ENCODE measurements around the gene HMGCS2. TPM values are rescaled to one million over a fixed set of nuclear protein-coding genes. Genes with fewer than 3 reads are reported as not detected.

HMGCS2 gene
- total and polyA plus RNA-seq, 9 of the 15 experiments (the other 6 are each of a cell fraction or from before 2014, with no cell fraction given) = 0.13 TPM; not detected in 8

- intact Hi-C loops (cut with micrococcal nuclease) = no loop called here
- Histone ChIP-seq H3K9ac (ENCODE audit: insufficient read depth in 1 of 2, low read depth in 2 of 2, low read length in 2 of 2) (no peak overlapping the region), H3K4me2 (ENCODE audit: insufficient read depth, low read length) (no peak overlapping the region), H3K27me3 (ENCODE audit: control insufficient read depth in 2 of 2, insufficient read depth in 2 of 2, low read length in 2 of 2) (no peaks in the 10 kb centered on the region; a peak in 1 of 5 replicates), H3K9me3 (replicated peaks; ENCODE audit: control insufficient read depth, insufficient read depth, low read depth, low read length) (0 out of 2 replicates have a peak, but pooled peaks cover 6% of the 10 kb centered on the region), H3K27ac (ENCODE audit: extremely low read depth, low read depth, low read length) (no peak overlapping the region), H3K79me2 (ENCODE audit: control insufficient read depth, insufficient read depth, low read length) (no peaks in the 10 kb centered on the region), H3K4me1 (replicated peaks in 1 of 2; ENCODE audit: control insufficient read depth in 2 of 2, insufficient read depth in 2 of 2, low read length in 2 of 2) (peaks cover 11 to 14% of the 10 kb centered on the region in 2 experiments), H3K36me3 (ENCODE audit: control insufficient read depth, insufficient read depth, low read length) (peaks cover 11% of the 10 kb centered on the region; the same call in 1 of the 3 replicates), H3K9me1 (ENCODE audit: control insufficient read depth, insufficient read depth, low read length) (peaks cover 9% of the 10 kb centered on the region), H4K20me1 (replicated peaks; ENCODE audit: control insufficient read depth, insufficient read depth, low read length) (peaks cover 52% of the 10 kb centered on the region), H3K4me3 (no peak overlapping the region), H2AFZ (ENCODE audit: low read depth, low read length) (no peak overlapping the region)
- BruUV-seq (replicated peaks) = no TSS peak
- ChIA-PET CTCF (ENCODE audit: low intra/inter-chr PET ratio) (no interaction called here), POLR2A (interaction anchor here (0.7 to 1.7 kb wide), 3 partner anchors 11 to 79 kb away, joined by 3 to 6 read pairs (median 3); no protein-coding TSS in a partner anchor)
- in situ Hi-C loops (cut with MboI) = no loop called here
- TF ChIP-seq NCOA4 (IDR thresholded peaks at IDR 0.05; ENCODE audit: partially characterized antibody) = no peak
- no peak for TF ChIP-seq ZFP36 (IDR thresholded peaks at IDR 0.05; ENCODE audit: low read depth, low read length, partially characterized antibody)
- no peak for TF ChIP-seq ZFX (CRISPR knock-in tag; IDR thresholded peaks at IDR 0.05)
- no peak for TF ChIP-seq XRCC4 (IDR thresholded peaks at IDR 0.05; ENCODE audit: extremely low read depth, insufficient read depth, insufficient read length)
- TF ChIP-seq SMAD1 (IDR thresholded peaks at IDR 0.05; ENCODE audit: low read depth, low read length, partially characterized antibody) = no peak
- TF ChIP-seq TAF7 (tag; IDR thresholded peaks at IDR 0.05) = no peak
- no peak for TF ChIP-seq ZNF197 (CRISPR knock-in tag; IDR thresholded peaks at IDR 0.05; ENCODE audit: low read depth)
- TF ChIP-seq RB1 (IDR thresholded peaks at IDR 0.05; ENCODE audit: low read depth) = no peak
- no peak for TF ChIP-seq ZNF75A (CRISPR knock-in tag; IDR thresholded peaks at IDR 0.05)
- TF ChIP-seq HLTF (IDR thresholded peaks at IDR 0.05) = no peak
- TF ChIP-seq DNMT1 (IDR thresholded peaks at IDR 0.05) = no peak
- no peak for TF ChIP-seq PRPF4 (IDR thresholded peaks at IDR 0.05; ENCODE audit: insufficient read depth, low read depth, low read length, poor library complexity, severe bottlenecking)
- no peak for FAIRE-seq
- no peak for ATAC-seq
- 35% methylated on average over 4 of the region's 6 CpGs for WGBS (ENCODE audit: insufficient coverage, low coverage, missing lambda C conversion rate)
- DNase-seq (ENCODE audit: extremely low read depth in 1 of 4, low spot score in 3 of 4) = peak in 1 of 4 experiments; percentile 24
Observed at GRCh38 chr1:119739150-119739549, 29.6 kb downstream of the HMGCS2 start.

Measured in K562 (cell line).